ENCODE results near the gene ADIPOR2. TPM values are rescaled to one million over a fixed set of nuclear protein-coding genes. Genes with fewer than 3 reads are reported as not detected.
A peak's percentile ranks its signal among the peaks of the same experiment; 100 is the strongest.
"Not testable (repeated sequence)": the region's sequence is repeated elsewhere in the genome, so short reads cannot be mapped to it uniquely, and the experiment has no call there.

The ADIPOR2 gene
- total RNA-seq, 1 experiment from 2014 or later = 84.0 TPM

DNA sequence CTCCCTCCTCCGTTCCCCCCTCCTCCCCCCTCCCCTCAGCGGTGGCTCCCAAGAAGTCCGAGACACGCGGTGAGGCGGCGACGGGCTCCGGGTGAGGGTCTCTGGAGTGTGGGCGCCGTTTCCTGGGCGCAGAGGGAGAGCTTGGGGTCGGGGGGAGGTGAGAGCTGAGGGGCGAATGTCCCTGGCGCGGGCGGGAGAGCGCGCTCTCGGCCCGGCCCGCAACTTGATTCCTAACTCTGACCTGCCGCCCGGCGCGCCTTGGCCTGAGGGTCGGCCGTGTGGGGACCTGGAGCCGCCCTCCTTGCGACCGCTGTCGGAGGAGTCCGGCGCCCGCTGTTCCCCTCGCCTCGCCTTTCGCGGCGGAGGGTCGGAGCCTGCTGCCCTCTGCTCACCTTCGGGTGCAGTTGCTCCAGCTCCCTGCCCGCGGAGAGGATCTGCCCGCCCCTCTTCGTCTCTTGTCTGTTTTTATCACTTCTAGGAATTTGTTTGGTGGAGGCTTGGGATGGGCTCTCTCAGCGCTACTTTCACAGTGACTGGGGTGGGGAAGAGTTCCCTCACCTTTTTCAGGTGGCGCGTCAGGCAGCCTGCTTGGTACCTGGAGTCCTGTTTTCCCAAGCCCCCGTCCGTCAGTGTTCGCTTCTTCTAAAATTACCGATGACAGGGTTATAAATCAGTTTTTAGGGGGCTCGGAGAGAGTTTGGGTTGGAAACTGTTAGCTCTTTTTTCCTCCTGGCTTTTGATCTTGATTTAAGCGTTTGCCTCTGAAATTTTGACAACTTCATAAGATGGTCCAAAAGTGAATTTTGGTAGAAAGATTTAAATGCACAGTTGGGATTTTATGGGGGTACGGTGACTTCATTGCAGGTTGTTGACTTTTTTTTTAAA, 495 bp downstream of the ADIPOR2 start:
- intact Hi-C loops (cut with micrococcal nuclease; ENCODE audit: unreplicated experiment) = no loop called here

DNA sequence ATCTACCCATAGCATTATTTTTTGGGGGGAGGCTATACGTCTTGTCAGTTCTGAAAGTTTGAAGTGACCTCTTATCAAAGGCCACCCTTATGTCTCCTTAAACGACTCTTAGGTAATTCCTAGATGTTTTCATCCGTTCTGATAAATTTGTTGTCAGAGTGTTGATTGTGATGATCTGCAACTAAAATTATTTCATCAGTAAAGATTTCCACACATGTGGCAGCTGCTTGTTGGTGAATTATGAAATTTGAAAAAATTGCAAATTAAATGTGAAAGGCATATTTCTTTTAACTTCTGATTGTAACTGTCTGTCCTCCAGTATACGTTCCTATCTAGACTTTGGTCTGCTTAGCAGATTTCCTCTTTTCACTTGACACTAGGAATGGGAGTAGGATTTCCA, 1.4 kb downstream of the ADIPOR2 start:
- no peak for TF ChIP-seq EZH2 (IDR thresholded peaks at IDR 0.05; ENCODE audit: borderline replicate concordance, low read depth, low read length, poor library complexity, severe bottlenecking)
- TF ChIP-seq, protein P1, sequence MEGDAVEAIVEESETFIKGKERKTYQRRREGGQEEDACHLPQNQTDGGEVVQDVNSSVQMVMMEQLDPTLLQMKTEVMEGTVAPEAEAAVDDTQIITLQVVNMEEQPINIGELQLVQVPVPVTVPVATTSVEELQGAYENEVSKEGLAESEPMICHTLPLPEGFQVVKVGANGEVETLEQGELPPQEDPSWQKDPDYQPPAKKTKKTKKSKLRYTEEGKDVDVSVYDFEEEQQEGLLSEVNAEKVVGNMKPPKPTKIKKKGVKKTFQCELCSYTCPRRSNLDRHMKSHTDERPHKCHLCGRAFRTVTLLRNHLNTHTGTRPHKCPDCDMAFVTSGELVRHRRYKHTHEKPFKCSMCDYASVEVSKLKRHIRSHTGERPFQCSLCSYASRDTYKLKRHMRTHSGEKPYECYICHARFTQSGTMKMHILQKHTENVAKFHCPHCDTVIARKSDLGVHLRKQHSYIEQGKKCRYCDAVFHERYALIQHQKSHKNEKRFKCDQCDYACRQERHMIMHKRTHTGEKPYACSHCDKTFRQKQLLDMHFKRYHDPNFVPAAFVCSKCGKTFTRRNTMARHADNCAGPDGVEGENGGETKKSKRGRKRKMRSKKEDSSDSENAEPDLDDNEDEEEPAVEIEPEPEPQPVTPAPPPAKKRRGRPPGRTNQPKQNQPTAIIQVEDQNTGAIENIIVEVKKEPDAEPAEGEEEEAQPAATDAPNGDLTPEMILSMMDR (conservative IDR thresholded peaks at IDR 0.05; ENCODE audit: low read depth, low read length) = no peak
- H3K4me1 ChIP-seq (ENCODE audit: insufficient read depth, low read length, poor library complexity, severe bottlenecking) = peaks cover 23% of the 10 kb centered on the region
- H3K27ac ChIP-seq (ENCODE audit: low read depth, low read length, poor library complexity, severe bottlenecking) = peak overlapping the region; percentile 97
- intact Hi-C loops (cut with micrococcal nuclease; ENCODE audit: unreplicated experiment) = no loop called here
- H3K9me3 ChIP-seq (ENCODE audit: low read depth, low read length, poor library complexity, severe bottlenecking) = no peaks in the 10 kb centered on the region
- no peak for DNase-seq (ENCODE audit: low spot score)
- H3K27me3 ChIP-seq (replicated peaks; ENCODE audit: insufficient read depth, low read depth, low read length, poor library complexity) = no peaks in the 10 kb centered on the region
- H3K4me3 ChIP-seq (ENCODE audit: low read depth, low read length, poor library complexity, severe bottlenecking) = peak overlapping the region; percentile 87
- POLR2A ChIA-PET (ENCODE audit: low non-redundant PET) = interaction anchor here (0.8 kb wide), 1 partner anchor 87 kb away, joined by 4 read pairs; no protein-coding TSS in a partner anchor
- no peaks in the 10 kb centered on the region for H3K36me3 ChIP-seq (ENCODE audit: insufficient read depth, low read length, poor library complexity, severe bottlenecking)
- CTCF ChIA-PET = no interaction called here
- TSS peak; percentile 66 for BruUV-seq (replicated peaks)

More for the DNA sequence above, 495 bp downstream of the ADIPOR2 start:
- POLR2A ChIA-PET (ENCODE audit: low non-redundant PET) = interaction anchor here (0.5 to 1.4 kb wide), 6 partner anchors 10 to 323 kb away, joined by 3 to 9 read pairs (median 4); no protein-coding TSS in a partner anchor
- DNase-seq (ENCODE audit: low spot score) = peak; percentile 15
- H3K4me1 ChIP-seq (ENCODE audit: insufficient read depth, low read length, poor library complexity, severe bottlenecking) = peaks cover 16% of the 10 kb centered on the region
- CTCF ChIA-PET = interaction anchor here (1.2 kb wide), 1 partner anchor 57 kb away, joined by 3 read pairs; no protein-coding TSS in a partner anchor
- TF ChIP-seq, protein P1 (conservative IDR thresholded peaks at IDR 0.05; ENCODE audit: low read depth, low read length) = no peak
- no peak for TF ChIP-seq EZH2 (IDR thresholded peaks at IDR 0.05; ENCODE audit: borderline replicate concordance, low read depth, low read length, poor library complexity, severe bottlenecking)
- no peaks in the 10 kb centered on the region for H3K36me3 ChIP-seq (ENCODE audit: insufficient read depth, low read length, poor library complexity, severe bottlenecking)
- H3K27ac ChIP-seq (ENCODE audit: low read depth, low read length, poor library complexity, severe bottlenecking) = peak overlapping the region; percentile 97
- no peaks in the 10 kb centered on the region for H3K27me3 ChIP-seq (replicated peaks; ENCODE audit: insufficient read depth, low read depth, low read length, poor library complexity)
- H3K9me3 ChIP-seq (ENCODE audit: low read depth, low read length, poor library complexity, severe bottlenecking) = no peaks in the 10 kb centered on the region
- no TSS peak for BruUV-seq (replicated peaks)
- peak overlapping the region; percentile 87 for H3K4me3 ChIP-seq (ENCODE audit: low read depth, low read length, poor library complexity, severe bottlenecking)

DNA sequence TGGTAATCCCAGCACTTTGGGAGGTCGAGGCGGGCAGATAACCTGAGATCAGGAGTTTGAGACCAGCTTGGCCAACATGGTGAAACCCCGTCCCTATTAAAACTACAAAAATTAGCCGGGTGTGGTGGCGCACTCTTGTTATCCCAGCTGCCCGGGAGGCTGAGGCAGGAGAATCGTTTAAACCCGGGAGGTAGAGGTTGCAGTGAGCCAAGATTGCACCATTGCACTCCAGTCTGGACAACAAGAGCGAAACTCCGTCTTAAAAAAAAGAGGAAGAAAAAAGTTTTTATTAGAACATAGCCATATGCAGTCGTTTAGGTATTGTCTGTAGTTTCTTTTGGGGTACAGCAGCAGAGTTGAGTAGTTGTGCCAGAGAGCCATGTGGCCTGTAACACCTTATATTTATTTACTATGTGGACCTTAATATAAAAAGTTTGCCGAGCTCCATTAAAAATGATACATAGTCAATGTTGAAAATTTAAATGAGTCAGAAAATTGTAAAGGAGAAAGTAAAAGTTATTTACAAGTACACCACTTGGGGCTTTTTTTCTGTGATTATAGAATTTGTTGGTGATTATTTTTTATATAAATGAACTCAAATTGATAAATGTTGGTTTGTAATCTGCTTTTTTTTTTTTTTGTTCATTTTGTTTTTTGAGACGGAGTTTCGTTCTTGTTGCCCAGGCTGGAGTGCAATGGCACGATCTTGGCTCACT, 2.2 kb downstream of the ADIPOR2 start:
- no peak for TF ChIP-seq EZH2 (IDR thresholded peaks at IDR 0.05; ENCODE audit: borderline replicate concordance, low read depth, low read length, poor library complexity, severe bottlenecking)
- TF ChIP-seq, protein P1 (conservative IDR thresholded peaks at IDR 0.05; ENCODE audit: low read depth, low read length) = no peak
- no peak overlapping the region for H3K27ac ChIP-seq (ENCODE audit: low read depth, low read length, poor library complexity, severe bottlenecking)
- ChIA-PET CTCF (interaction anchor here (0.7 kb wide), 1 partner anchor 19 kb away, joined by 3 read pairs; no protein-coding TSS in a partner anchor), POLR2A (ENCODE audit: low non-redundant PET) (no interaction called here)
- no peaks in the 10 kb centered on the region for H3K36me3 ChIP-seq (ENCODE audit: insufficient read depth, low read length, poor library complexity, severe bottlenecking)
- no peak for DNase-seq (ENCODE audit: low spot score)
- no peaks in the 10 kb centered on the region for H3K9me3 ChIP-seq (ENCODE audit: low read depth, low read length, poor library complexity, severe bottlenecking)
- H3K4me3 ChIP-seq (ENCODE audit: low read depth, low read length, poor library complexity, severe bottlenecking) = peak overlapping the region; percentile 87
- H3K4me1 ChIP-seq (ENCODE audit: insufficient read depth, low read length, poor library complexity, severe bottlenecking) = peaks cover 23% of the 10 kb centered on the region
- intact Hi-C loops (cut with micrococcal nuclease; ENCODE audit: unreplicated experiment) = no loop called here
- no TSS peak for BruUV-seq (replicated peaks)
- H3K27me3 ChIP-seq (replicated peaks; ENCODE audit: insufficient read depth, low read depth, low read length, poor library complexity) = no peaks in the 10 kb centered on the region

- POLR2A ChIA-PET (ENCODE audit: low non-redundant PET); intact Hi-C loops (cut with micrococcal nuclease; ENCODE audit: unreplicated experiment): not testable (repeated sequence)
Observed at GRCh38 chr12:1695097-1695496, 4.2 kb downstream of the ADIPOR2 start.

More at GRCh38 chr12:1695097-1695496, 4.2 kb downstream of the ADIPOR2 start:
- BruUV-seq (replicated peaks); CTCF ChIA-PET; DNase-seq (ENCODE audit: low spot score); H3K36me3 ChIP-seq (ENCODE audit: insufficient read depth, low read length, poor library complexity, severe bottlenecking); H3K9me3 ChIP-seq (ENCODE audit: low read depth, low read length, poor library complexity, severe bottlenecking); H3K4me3 ChIP-seq (ENCODE audit: low read depth, low read length, poor library complexity, severe bottlenecking); H3K27me3 ChIP-seq (replicated peaks; ENCODE audit: insufficient read depth, low read depth, low read length, poor library complexity); H3K27ac ChIP-seq (ENCODE audit: low read depth, low read length, poor library complexity, severe bottlenecking): not testable (repeated sequence)
- peaks cover 17% of the 10 kb centered on the region for H3K4me1 ChIP-seq (ENCODE audit: insufficient read depth, low read length, poor library complexity, severe bottlenecking)

Measured in A673 (cell line).